Fibroblast of mammary gland (primary cell): ENCODE results near the gene NEURL4.
"Not testable (repeated sequence)": the region's sequence is repeated elsewhere in the genome, so short reads cannot be mapped to it uniquely, and the experiment has no call there.

Experiments
- DNase-seq: peaks from one replicate; pipeline ENCODE4 v3.0.0-alpha.2; 2010; ENCODE audit warnings: low read depth
- H3K4me3 ChIP-seq: 2 replicates; pipeline ENCODE4 v1.5.1; 2011; ENCODE audit warnings: low read depth, mild to moderate bottlenecking, low read length, moderate library complexity; ENCODE audit not compliant: control insufficient read depth
- TF ChIP-seq, protein P1 (sequence below): conservative IDR thresholded peaks from 2 replicates; pipeline ENCODE4 v1.5.1; 2011; ENCODE audit warnings: low read depth, low read length, inconsistent platforms; ENCODE audit not compliant: control insufficient read depth, insufficient read depth

Gene NEURL4

DNA sequence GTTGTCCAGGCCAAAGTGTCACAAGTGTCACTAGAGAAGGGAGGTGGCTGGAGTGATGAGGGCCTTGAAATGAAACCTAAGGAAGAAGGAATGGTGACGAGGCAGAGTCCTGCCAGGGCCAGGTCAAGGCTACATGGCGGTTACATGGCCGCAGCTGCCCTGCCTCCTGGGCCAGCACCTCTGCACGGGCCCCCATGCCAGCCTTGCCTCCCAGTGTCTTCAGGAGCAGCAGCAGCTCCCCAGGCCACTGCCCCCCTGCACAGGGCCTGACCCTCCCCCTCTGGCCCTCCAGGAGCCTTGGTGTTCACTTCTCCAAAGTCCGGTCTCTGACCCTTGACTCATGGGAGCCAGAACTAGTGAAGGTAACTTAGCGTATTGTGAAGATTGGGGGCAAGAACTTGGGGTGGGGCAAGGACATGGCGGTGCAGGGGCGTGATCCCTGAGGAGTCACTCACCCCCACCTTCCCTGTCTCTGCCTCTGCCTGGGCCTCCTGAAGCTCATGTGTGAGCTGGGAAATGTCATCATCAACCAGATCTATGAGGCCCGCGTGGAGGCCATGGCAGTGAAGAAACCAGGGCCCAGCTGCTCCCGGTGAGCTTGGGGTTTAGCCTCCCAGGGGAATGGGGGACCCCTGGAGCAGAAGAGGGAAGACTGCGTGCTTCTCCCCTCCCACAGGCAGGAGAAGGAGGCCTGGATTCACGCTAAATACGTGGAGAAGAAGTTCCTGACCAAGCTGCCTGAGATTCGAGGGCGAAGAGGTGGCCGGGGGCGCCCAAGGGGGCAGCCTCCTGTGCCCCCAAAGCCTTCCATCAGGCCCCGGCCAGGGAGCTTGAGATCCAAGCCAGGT is 18.7 kb upstream of the NEURL4 start:
- DNase-seq = peak; percentile 40
- H3K4me3 ChIP-seq = no peak overlapping the region
- TF ChIP-seq, protein P1, sequence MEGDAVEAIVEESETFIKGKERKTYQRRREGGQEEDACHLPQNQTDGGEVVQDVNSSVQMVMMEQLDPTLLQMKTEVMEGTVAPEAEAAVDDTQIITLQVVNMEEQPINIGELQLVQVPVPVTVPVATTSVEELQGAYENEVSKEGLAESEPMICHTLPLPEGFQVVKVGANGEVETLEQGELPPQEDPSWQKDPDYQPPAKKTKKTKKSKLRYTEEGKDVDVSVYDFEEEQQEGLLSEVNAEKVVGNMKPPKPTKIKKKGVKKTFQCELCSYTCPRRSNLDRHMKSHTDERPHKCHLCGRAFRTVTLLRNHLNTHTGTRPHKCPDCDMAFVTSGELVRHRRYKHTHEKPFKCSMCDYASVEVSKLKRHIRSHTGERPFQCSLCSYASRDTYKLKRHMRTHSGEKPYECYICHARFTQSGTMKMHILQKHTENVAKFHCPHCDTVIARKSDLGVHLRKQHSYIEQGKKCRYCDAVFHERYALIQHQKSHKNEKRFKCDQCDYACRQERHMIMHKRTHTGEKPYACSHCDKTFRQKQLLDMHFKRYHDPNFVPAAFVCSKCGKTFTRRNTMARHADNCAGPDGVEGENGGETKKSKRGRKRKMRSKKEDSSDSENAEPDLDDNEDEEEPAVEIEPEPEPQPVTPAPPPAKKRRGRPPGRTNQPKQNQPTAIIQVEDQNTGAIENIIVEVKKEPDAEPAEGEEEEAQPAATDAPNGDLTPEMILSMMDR = no peak

DNA sequence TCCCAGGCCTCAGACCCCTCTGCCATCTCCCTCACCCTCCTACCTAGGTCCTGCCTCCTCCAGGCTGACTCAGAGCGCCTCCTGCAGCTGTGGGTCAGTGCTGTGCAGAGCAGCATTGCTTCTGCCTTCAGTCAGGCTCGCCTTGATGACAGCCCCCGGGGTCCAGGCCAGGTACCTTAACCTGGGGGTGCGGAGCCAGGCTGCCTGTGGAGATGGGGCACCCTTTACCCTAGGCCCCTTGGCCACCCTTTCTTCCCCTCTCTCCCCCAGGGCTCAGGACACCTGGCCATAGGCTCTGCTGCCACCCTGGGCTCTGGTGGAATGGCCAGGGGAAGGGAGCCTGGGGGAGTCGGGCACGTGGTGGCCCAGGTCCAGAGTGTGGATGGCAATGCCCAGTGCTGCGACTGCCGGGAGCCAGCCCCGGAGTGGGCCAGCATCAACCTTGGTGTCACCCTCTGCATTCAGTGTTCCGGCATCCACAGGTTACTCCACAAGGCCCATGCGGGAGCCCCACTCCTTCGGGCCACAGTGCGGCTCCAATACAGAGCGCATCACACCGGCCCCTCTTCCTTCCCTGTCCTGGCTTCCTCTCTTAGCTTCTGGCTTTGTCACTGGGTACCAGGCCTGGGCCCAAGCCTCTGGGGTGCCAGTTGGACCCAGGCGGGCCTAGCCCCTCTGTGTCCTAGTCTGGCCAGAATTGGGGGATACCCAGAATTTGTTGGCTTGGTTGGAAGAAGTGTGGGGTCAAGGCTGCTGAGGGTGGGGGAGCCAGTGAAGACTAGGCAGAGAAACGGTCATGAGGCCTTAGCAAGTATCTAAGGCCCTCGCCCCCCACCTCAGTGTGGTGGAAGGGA is 17.9 kb upstream of the NEURL4 start:
- TF ChIP-seq, protein P1 = no peak
- H3K4me3 ChIP-seq = no peak overlapping the region
- DNase-seq = no peak

- no peak overlapping the region for H3K4me3 ChIP-seq
- TF ChIP-seq, protein P1 = no peak
- no peak for DNase-seq
These were observed 14.1 kb upstream of the NEURL4 start for GRCh38 chr17:7343250-7343649.

- no peak for DNase-seq
These were observed 12.7 kb upstream of the NEURL4 start for GRCh38 chr17:7341842-7342241.

DNA sequence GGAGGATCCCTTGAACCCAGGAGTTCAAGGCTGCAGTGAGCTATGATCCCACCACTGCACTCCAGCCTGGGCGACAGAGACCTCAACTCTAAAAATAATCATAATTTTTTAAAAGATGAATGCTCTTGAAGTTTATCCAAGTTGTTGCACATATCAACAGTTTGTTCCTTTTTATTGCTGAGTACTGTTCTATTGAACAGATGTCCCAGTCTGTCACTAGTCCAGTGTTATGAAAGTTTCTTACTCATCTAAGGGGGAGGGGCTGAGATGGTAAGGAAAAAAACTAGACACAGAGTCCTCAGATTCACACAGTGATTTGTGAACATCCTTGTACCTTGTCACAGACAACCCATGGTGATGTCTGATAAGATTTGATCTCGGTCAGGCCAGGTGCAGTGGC is 11.0 kb upstream of the NEURL4 start:
- peak; percentile 44 for DNase-seq
- H3K4me3 ChIP-seq = no peak overlapping the region
- TF ChIP-seq, protein P1 = no peak

More at GRCh38 chr17:7341842-7342241, 12.7 kb upstream of the NEURL4 start:
- TF ChIP-seq, protein P1 = no peak
- no peak overlapping the region for H3K4me3 ChIP-seq

- H3K4me3 ChIP-seq, DNase-seq: not testable (repeated sequence)
These were observed 8.5 kb upstream of the NEURL4 start for GRCh38 chr17:7337600-7337999.
